NCI-H1436 treated with DMSO at 0.1 percent for 48 hours (cell line): ENCODE measurements around the gene RAB3A.
"Not testable (repeated sequence)": the region's sequence is repeated elsewhere in the genome, so short reads cannot be mapped to it uniquely, and the experiment has no call there.

Source experiments
- DNase-seq: peaks from one replicate; lab custom pipeline; 2025; lab: John Stamatoyannopoulos, UW

Gene RAB3A

GRCh38 chr19:18223860-18224524, 20.1 kb upstream of the RAB3A start:
- DNase-seq: no peak

DNA sequence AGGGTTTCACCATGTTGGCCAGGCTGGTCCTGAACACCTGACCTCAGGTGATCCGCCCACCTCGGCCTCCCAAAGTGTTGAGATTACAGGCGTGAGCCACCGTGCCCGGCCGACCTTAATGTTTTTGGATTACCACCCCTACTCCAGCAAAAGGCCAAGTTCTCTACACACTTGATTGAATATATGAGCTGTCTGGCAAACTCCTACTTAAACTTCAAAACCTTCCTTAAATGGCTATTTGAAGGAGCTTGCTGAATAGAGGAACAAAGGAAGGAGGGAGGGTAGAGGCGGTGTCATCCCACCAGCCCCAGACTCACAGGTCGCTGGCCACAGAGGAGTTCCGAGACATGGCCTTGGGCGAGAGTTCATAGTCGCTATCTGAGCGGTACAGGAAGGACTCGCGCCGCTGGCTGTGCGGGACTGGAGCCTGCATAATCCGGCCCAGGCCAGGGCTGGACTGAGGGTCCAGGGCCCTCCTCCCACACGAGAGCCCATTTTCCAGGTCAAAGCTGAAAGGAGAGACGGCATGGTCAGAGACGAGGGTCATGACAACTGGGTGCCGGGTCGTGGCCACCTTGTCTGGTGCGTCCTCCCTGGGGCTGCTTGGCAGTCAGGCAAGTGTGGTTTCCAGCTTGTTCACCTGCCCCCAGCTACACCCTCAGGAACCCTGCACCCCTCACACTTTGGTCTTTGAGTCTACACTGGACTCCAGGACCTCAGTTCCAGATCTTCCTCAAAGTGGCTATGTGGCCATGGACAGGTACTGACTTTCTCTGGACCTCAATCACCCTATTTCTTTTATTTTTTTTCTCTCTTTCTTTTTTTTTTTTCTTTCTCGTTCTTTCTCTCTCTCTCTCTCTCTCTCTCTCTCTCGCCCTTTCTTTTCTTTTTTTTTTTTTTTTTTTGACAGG, 18.2 kb upstream of the RAB3A start:
- no peak for DNase-seq

- no peak for DNase-seq
Observed at GRCh38 chr19:18220632-18221275, 16.9 kb upstream of the RAB3A start.

DNA sequence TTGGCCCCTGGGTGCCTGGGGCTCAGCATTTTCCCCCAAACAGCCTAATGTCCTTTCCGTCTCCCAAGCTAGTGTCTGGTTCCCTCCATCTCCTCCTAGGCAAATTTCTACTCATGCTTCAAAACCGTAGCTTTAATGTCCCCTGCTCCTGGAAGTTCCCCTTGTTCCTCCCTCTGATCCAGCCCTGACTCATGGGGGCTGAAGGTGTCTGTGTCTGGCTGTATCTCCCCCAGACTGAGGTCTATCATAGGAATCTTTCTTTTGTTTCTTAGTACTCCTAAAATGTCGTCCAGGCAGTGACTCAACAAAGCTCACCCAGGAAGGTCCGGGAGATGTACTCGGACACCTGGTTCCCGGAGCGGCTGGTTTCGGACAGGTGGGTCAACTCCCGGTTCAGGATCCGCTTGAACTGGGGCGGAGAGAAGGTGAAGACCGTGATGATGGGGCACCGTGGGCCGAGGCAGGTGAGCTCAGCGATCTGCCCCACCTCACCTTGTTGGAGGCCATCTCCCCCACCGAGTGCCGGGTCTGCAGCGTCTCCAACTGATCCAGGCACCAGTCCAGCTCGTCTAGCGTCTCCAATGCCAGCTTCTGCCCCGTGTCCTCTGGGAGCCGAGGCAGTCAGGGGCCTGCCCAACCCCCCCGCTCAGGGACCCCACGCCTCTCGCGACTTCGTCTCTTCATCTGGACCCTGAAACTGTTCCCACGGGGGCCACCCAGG, 16.2 kb upstream of the RAB3A start:
- DNase-seq: no peak

DNA sequence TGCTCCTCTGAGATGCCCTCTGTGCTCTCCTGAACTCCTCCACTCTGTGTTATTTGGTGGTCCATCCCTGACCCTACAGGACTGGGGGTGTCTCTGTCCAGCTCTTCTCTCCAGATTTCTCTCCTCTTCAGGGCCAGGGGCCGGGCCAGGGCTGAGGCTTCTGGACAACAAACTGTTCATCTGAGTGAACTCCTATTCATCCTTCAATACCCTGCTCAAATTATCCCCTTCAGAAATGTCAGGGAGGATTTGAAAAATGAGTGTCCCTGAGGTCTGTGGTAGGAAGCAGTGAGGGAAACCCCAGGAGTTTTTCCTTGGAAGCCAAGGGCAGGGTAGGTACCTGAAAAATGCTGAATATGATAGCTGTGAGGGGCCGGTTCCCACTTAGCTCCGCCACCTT, 14.8 kb upstream of the RAB3A start:
- no peak for DNase-seq

DNA sequence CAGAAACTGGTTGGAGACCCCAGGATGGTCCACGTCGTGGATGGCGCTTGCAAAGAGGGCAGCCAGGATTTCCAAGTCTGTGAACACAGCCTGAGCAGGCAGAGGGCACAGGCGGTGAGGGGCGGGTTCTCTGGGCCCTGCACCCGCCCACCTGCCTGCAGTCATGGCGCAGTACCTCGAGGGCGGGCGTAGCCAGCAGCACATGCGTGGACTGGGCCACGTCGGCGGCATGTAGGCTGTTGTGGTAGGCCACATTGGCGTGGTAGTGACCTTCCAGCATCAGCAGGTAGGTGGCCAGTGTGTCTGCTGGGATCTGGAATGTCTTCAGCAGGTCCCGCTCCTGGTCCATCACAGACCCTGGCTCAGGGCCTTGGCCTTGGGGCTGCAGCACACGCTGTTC, 14.3 kb upstream of the RAB3A start:
- no peak for DNase-seq

- no peak for DNase-seq
Observed at GRCh38 chr19:18216789-18217188, 12.9 kb upstream of the RAB3A start.

DNA sequence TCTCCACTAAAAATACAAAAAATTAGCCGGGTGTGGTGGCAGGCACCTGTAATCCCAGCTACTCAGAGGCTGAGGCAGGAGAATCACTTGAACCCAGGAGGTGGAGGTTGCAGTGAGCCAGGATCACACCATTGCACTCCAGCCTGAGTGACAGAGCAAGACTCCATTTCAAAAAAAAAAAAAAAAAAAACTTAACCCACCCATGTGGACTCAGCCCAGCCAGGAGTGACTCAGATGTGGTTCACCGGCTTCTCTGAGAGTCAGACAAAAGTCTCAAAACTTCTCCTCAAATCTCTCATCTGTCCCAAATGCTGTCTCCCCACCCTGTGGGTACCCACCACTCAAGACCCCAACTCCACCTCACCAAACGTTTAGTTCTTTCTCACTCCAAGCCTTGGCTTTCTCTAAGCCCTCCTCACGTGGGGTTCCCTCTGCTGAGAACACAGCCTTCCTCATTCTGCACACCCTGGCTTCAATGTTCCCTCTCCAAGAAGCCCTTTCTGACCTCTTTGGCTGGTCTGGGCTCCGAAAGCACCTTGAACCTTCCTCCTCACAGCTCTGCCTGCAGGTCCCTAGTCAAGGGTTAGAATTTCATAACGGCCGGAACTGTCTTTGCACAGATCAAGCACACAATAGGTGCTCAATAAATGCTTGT, 11.1 kb upstream of the RAB3A start:
- DNase-seq: no peak

GRCh38 chr19:18211683-18212082, 7.8 kb upstream of the RAB3A start:
- no peak for DNase-seq

- DNase-seq: not testable (repeated sequence)
Observed at GRCh38 chr19:18209912-18210311, 6.1 kb upstream of the RAB3A start.

GRCh38 chr19:18208098-18208951, 4.5 kb upstream of the RAB3A start:
- DNase-seq: no peak

DNA sequence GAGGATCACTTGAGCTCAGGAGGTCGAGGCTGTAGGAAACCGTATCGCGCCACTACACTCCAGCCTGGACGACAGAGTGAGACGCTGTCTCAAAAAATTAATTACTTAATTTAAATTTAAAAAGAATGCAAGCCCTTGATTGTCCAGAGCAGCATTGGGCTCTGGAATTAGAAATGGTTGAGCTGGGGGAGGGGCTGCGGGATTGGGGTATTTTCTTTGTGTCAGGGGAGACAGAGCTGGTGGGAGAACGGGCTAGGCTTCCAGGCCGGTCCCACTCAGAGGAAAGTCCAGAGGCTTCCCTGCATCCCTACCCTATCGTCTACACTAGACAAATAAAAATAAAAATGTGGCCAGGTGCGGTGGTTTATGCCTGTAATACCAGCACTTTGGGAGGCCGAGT, 2.2 kb upstream of the RAB3A start:
- no peak for DNase-seq

DNA sequence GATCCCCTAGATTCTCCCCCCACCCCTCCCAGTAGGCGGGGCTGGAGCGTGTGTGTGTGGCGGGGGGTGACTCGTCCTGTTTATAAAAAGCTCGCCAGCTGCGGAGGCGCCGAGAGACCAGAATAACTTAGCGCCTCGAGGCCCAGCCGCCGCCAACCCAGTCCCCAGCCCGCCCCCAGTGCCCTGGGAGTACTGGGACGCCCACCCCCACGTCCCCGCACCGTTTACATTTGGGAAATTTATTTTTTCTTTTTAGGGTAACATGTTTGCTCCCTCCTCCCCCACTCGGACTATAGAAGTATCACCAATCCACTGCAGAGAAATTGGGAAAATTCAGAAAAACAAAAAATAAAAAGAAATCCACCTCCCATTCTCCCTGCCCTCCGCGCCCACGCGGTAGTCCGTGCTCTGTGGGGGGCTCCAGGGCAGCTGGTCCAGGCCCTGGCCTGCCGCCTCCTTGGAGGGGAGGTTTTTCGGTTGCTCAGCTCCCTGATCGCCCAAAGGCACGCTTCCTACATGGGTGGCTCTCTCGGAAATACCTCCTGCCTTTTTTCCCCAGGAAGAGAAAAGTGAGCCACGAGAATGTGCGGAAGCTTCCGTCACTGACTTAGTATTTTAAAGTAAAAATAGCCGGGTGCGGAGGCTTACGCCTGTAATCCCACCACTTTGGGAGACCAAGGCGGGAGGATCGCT, 1.5 kb upstream of the RAB3A start:
- DNase-seq: no peak

- no peak for DNase-seq
Observed at GRCh38 chr19:18204394-18205199, 755 bp upstream of the RAB3A start.

DNA sequence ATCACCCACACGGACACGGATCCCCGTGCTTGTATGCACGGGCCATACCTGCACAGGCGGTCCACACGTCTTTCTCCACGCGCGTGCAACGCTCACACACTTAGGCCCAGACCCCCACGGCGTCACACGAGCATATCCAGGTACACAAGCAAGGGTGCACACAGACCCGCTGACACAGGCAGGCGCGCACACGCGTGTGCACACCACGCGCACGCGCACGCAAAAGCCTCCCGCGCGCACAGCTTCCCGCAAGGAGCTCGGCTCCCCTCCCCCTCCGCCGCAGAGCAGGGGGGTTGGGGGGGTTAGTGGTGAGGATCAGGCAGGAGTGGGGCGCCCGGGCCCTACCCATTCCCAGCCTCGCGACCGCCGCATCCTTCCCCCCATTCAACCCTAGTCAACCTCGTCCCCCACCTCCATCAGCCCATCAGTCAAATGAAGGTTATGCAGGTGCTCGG, 407 bp downstream of the RAB3A start:
- DNase-seq: no peak

- no peak for DNase-seq
Observed at GRCh38 chr19:18202778-18203407, 949 bp downstream of the RAB3A start.

- DNase-seq: no peak
Observed at GRCh38 chr19:18202397-18202777, 1.5 kb downstream of the RAB3A start.

GRCh38 chr19:18198374-18198773, 5.5 kb downstream of the RAB3A start:
- DNase-seq: no peak

DNA sequence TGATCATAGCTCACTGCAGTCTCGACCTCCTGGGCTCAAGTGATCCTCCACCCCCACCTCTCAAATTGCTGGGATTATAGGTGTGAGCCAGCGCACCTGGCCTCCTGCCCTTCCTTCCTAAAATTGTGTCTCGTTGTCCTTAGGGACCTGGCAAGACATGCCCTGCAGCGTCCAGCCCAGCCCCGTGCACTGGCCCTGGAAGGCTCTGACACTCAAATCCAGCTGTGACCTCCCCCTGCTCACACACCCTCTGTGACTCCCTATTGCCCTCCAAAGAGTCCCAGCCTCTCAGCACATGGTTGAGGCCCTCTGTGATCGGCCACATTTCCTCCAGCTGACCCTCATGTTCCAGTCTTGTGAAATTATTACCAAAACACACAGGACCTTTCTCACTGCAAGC, 5.9 kb downstream of the RAB3A start:
- DNase-seq: no peak
